K562 (cell line): ENCODE results near the gene GRIN1. TPM values are rescaled to one million over a fixed set of nuclear protein-coding genes. Genes with fewer than 3 reads are reported as not detected.

ENCODE experiments used
- CAMTA2 ChIP-seq: fragments of 250-450 bp; sonication (Bioruptor Pico); conservative IDR thresholded peaks from 2 replicates; pipeline ENCODE4 v1.5.1; 2022
- E2F6 ChIP-seq, 2 experiments: IDR thresholded peaks; 2 replicates each; pipeline ENCODE4 v1.6.1; 2011; ENCODE audit warnings: borderline replicate concordance in 1 of 2, control low read depth in 1 of 2, low read depth in 1 of 2, low read length in 1 of 2, mild to moderate bottlenecking in 1 of 2, mixed read lengths in 1 of 2, moderate library complexity in 1 of 2; ENCODE audit not compliant: insufficient read depth in 1 of 2, insufficient read length in 1 of 2, poor library complexity in 1 of 2, severe bottlenecking in 1 of 2; ENCODE audit errors: extremely low read depth in 1 of 2
- HMG20A ChIP-seq: fragments of 450-650 bp; formaldehyde crosslinking; conservative IDR thresholded peaks from 2 replicates; pipeline ENCODE4 v1.4.0; 2020; ENCODE audit warnings: mild to moderate bottlenecking, mixed read lengths
- IFI16 ChIP-seq: fragments of 250-450 bp; sonication (Bioruptor Pico); IDR thresholded peaks from 2 replicates; pipeline ENCODE4 v2.1.2; 2022; ENCODE audit warnings: mild to moderate bottlenecking, inconsistent platforms
- KDM2B ChIP-seq: fragments of 250-450 bp; sonication (Bioruptor Pico); IDR thresholded peaks from 2 replicates; pipeline ENCODE4 v1.8.0; 2021; ENCODE audit warnings: mild to moderate bottlenecking, moderate library complexity
- MTA3 ChIP-seq: fragments of 450-650 bp; formaldehyde crosslinking; IDR thresholded peaks from 2 replicates; pipeline ENCODE4 v1.6.1; 2017; ENCODE audit warnings: mild to moderate bottlenecking, borderline replicate concordance
- POLR2A ChIP-seq: fragments of 450-650 bp; conservative IDR thresholded peaks from 2 replicates; pipeline ENCODE4 v1.6.1; 2016
- POLR2G ChIP-seq: fragments of 200-400 bp; formaldehyde crosslinking; IDR thresholded peaks from 2 replicates; pipeline ENCODE4 v1.6.1; 2017; ENCODE audit warnings: low read depth, mild to moderate bottlenecking, antibody characterized with exemption, low read length, moderate library complexity
- POLR3G ChIP-seq: IDR thresholded peaks from 2 replicates; pipeline ENCODE4 v1.6.1; 2011; ENCODE audit not compliant: insufficient read length, insufficient replicate concordance; ENCODE audit errors: extremely low read depth
- PRMT5 ChIP-seq: sonication (generic); formaldehyde crosslinking; IDR thresholded peaks from 2 replicates; pipeline ENCODE4 v1.5.0; 2020; ENCODE audit warnings: missing genetic modification reagents
- RBFOX2 ChIP-seq: fragments of 200-400 bp; formaldehyde crosslinking; IDR thresholded peaks from 2 replicates; pipeline ENCODE4 v1.6.1; 2017; ENCODE audit warnings: low read depth, mild to moderate bottlenecking, low read length, moderate library complexity
- SNIP1 ChIP-seq: fragments of 450-650 bp; IDR thresholded peaks from 2 replicates; pipeline ENCODE4 v1.7.1; 2017; ENCODE audit warnings: low read depth, mild to moderate bottlenecking
- SPI1 ChIP-seq: IDR thresholded peaks from 2 replicates; pipeline ENCODE4 v1.6.1; 2011; ENCODE audit warnings: low read depth, low read length, control low read depth, borderline replicate concordance
- ZBTB5 ChIP-seq: fragments of 450-650 bp; IDR thresholded peaks from 2 replicates; pipeline ENCODE4 v1.6.1; 2017; ENCODE audit warnings: antibody characterized with exemption
- ZFP30 ChIP-seq: fragments of 250-450 bp; sonication (Bioruptor Pico); IDR thresholded peaks from 2 replicates; pipeline ENCODE4 v1.8.0; 2022; ENCODE audit warnings: moderate library complexity, mild to moderate bottlenecking, inconsistent platforms, borderline replicate concordance
- ZFP36 ChIP-seq: fragments of 150-350 bp; IDR thresholded peaks from 2 replicates; pipeline ENCODE4 v1.6.1; 2018; ENCODE audit warnings: low read length, low read depth; ENCODE audit not compliant: partially characterized antibody
- ZNF407 ChIP-seq: fragments of 450-650 bp; IDR thresholded peaks from 2 replicates; pipeline ENCODE4 v1.6.1; 2016; ENCODE audit warnings: low read depth
- polyA plus RNA-seq, 8 experiments: library from polyadenylated mRNA; depleted of rRNA in 4 of 8; stranded (reverse) in 5 of 8; unstranded in 3 of 8; fragments of >200 nt; fragmentation: Nextera tagmentation in 2 of 8; fragmentation: Illumina TruSeq in 1 of 8; extraction: Ambion mirVana in 2 of 8; extraction: Trizol in 1 of 8; gene quantifications; 2 replicates each; pipeline versions ENCODE4 v1.2.1 to v1.2.3, GENCODE V29; 2011 to 2014; ENCODE audit warnings: inconsistent platforms in 1 of 8, missing spikeins in 1 of 8
- total RNA-seq, 7 experiments: library from RNA; depleted of rRNA in 6 of 7; stranded (reverse); fragments of >200 nt in 6 of 7; fragmentation: Illumina TruSeq in 2 of 7; extraction: Trizol in 2 of 7; gene quantifications; 2 replicates each; pipeline versions ENCODE4 v1.2.1 to v1.2.3, GENCODE V29; 2011 to 2021; ENCODE audit warnings: low replicate concordance in 1 of 7

GRIN1 gene
- total and polyA plus RNA-seq, 9 of the 15 experiments (the other 6 are each of a cell fraction or from before 2014, with no cell fraction given), result 0.03 to 0.35 (median 0.16) TPM; not detected in 6

- TF ChIP-seq ZNF407 (no peak), ZFP30 (CRISPR knock-in tag) (no peak), CAMTA2 (CRISPR knock-in tag) (0 out of 2 replicates have a peak, but pooled peaks have one; percentile 36), PRMT5 (CRISPR knock-in tag) (no peak), KDM2B (CRISPR knock-in tag) (no peak), POLR3G (no peak), POLR2G (peak; percentile 31; the same call in 1 of the 2 replicates), MTA3 (no peak), POLR2A (no peak), SNIP1 (no peak), RBFOX2 (peak; percentile 58), HMG20A (CRISPR knock-in tag) (no peak), ZFP36 (peak; percentile 93), ZBTB5 (no peak), IFI16 (no peak), E2F6 (IDR thresholded peaks at IDR 0.05; ENCODE audit: borderline replicate concordance in 1 of 2, extremely low read depth in 1 of 2, insufficient read depth in 1 of 2, insufficient read length in 1 of 2, low read depth in 1 of 2, low read length in 1 of 2, poor library complexity in 1 of 2, severe bottlenecking in 1 of 2) (peak; percentile 20 to 61), SPI1 (peak; percentile 50; the same call in 1 of the 2 replicates)
Observed at GRCh38 chr9:137113385-137114159, 25.4 kb upstream of the GRIN1 start (continued).
